ENCODE results near the gene PNRC1.
"Not testable (repeated sequence)": the region's sequence is repeated elsewhere in the genome, so short reads cannot be mapped to it uniquely, and the experiment has no call there.

Gene PNRC1

GRCh38 chr6:89051676-89052075 lies 28.9 kb upstream of the PNRC1 start:
- DNase-seq = no peak
- in situ Hi-C loops (cut with HindIII; ENCODE audit: low pct_ligation_motif_present, low pct_unique_long_range_greater_than_20kb, low sequenced_read_pairs) = no loop called here

GRCh38 chr6:89054208-89054607 lies 26.3 kb upstream of the PNRC1 start:
- in situ Hi-C loops (cut with HindIII; ENCODE audit: low pct_ligation_motif_present, low pct_unique_long_range_greater_than_20kb, low sequenced_read_pairs) = no loop called here
- DNase-seq = no peak

- in situ Hi-C loops (cut with HindIII; ENCODE audit: low pct_ligation_motif_present, low pct_unique_long_range_greater_than_20kb, low sequenced_read_pairs) = no loop called here
- no peak for DNase-seq
Observed at GRCh38 chr6:89057759-89058158, 22.8 kb upstream of the PNRC1 start.

- DNase-seq = no peak
- in situ Hi-C loops (cut with HindIII; ENCODE audit: low pct_ligation_motif_present, low pct_unique_long_range_greater_than_20kb, low sequenced_read_pairs) = no loop called here
Observed at GRCh38 chr6:89058627-89059026, 21.9 kb upstream of the PNRC1 start.

GRCh38 chr6:89059227-89059626 lies 21.3 kb upstream of the PNRC1 start:
- in situ Hi-C loops (cut with HindIII; ENCODE audit: low pct_ligation_motif_present, low pct_unique_long_range_greater_than_20kb, low sequenced_read_pairs) = no loop called here

GRCh38 chr6:89063881-89064280 lies 16.7 kb upstream of the PNRC1 start:
- no peak for DNase-seq
- in situ Hi-C loops (cut with HindIII; ENCODE audit: low pct_ligation_motif_present, low pct_unique_long_range_greater_than_20kb, low sequenced_read_pairs) = no loop called here

More at GRCh38 chr6:89059227-89059626, 21.3 kb upstream of the PNRC1 start:
- DNase-seq = no peak

GRCh38 chr6:89064931-89065330 lies 15.6 kb upstream of the PNRC1 start:
- in situ Hi-C loops (cut with HindIII; ENCODE audit: low pct_ligation_motif_present, low pct_unique_long_range_greater_than_20kb, low sequenced_read_pairs); DNase-seq: not testable (repeated sequence)

GRCh38 chr6:89066121-89066520 lies 14.4 kb upstream of the PNRC1 start:
- DNase-seq; in situ Hi-C loops (cut with HindIII; ENCODE audit: low pct_ligation_motif_present, low pct_unique_long_range_greater_than_20kb, low sequenced_read_pairs): not testable (repeated sequence)

- in situ Hi-C loops (cut with HindIII; ENCODE audit: low pct_ligation_motif_present, low pct_unique_long_range_greater_than_20kb, low sequenced_read_pairs) = no loop called here
- no peak for DNase-seq
Observed at GRCh38 chr6:89066940-89067646, 13.5 kb upstream of the PNRC1 start.

- in situ Hi-C loops (cut with HindIII; ENCODE audit: low pct_ligation_motif_present, low pct_unique_long_range_greater_than_20kb, low sequenced_read_pairs) = no loop called here
- no peak for DNase-seq
Observed at GRCh38 chr6:89067796-89068195, 12.8 kb upstream of the PNRC1 start.

- in situ Hi-C loops (cut with HindIII; ENCODE audit: low pct_ligation_motif_present, low pct_unique_long_range_greater_than_20kb, low sequenced_read_pairs) = no loop called here
- no peak for DNase-seq
Observed at GRCh38 chr6:89068695-89069094, 11.9 kb upstream of the PNRC1 start.

GRCh38 chr6:89069536-89070163 lies 10.9 kb upstream of the PNRC1 start:
- in situ Hi-C loops (cut with HindIII; ENCODE audit: low pct_ligation_motif_present, low pct_unique_long_range_greater_than_20kb, low sequenced_read_pairs) = no loop called here
- no peak for DNase-seq

- no peak for DNase-seq
- in situ Hi-C loops (cut with HindIII; ENCODE audit: low pct_ligation_motif_present, low pct_unique_long_range_greater_than_20kb, low sequenced_read_pairs) = no loop called here
Observed at GRCh38 chr6:89071036-89071435, 9.5 kb upstream of the PNRC1 start.

- in situ Hi-C loops (cut with HindIII; ENCODE audit: low pct_ligation_motif_present, low pct_unique_long_range_greater_than_20kb, low sequenced_read_pairs) = no loop called here
- DNase-seq = no peak
Observed at GRCh38 chr6:89073014-89073620, 7.4 kb upstream of the PNRC1 start.

- no peak for DNase-seq
- in situ Hi-C loops (cut with HindIII; ENCODE audit: low pct_ligation_motif_present, low pct_unique_long_range_greater_than_20kb, low sequenced_read_pairs) = no loop called here
Observed at GRCh38 chr6:89073840-89074239, 6.7 kb upstream of the PNRC1 start.

- peak; percentile 64 for DNase-seq
- in situ Hi-C loops (cut with HindIII; ENCODE audit: low pct_ligation_motif_present, low pct_unique_long_range_greater_than_20kb, low sequenced_read_pairs) = no loop called here
Observed at GRCh38 chr6:89079511-89080234, 878 bp upstream of the PNRC1 start.

GRCh38 chr6:89081129-89081422 lies 525 bp downstream of the PNRC1 start:
- in situ Hi-C loops (cut with HindIII; ENCODE audit: low pct_ligation_motif_present, low pct_unique_long_range_greater_than_20kb, low sequenced_read_pairs) = no loop called here
- DNase-seq = no peak

GRCh38 chr6:89081423-89082322 lies 1.1 kb downstream of the PNRC1 start:
- in situ Hi-C loops (cut with HindIII; ENCODE audit: low pct_ligation_motif_present, low pct_unique_long_range_greater_than_20kb, low sequenced_read_pairs) = no loop called here
- DNase-seq = peak; percentile 93
